Fibroblast of skin of left quadriceps (primary cell): ENCODE measurements around the gene GTF2A2.
"Not testable (repeated sequence)": the region's sequence is repeated elsewhere in the genome, so short reads cannot be mapped to it uniquely, and the experiment has no call there.

Source experiments
- DNase-seq, 2 experiments: peaks; one replicate each; pipeline ENCODE4 v3.0.0-alpha.2; 2013; ENCODE audit warnings: low read depth in 2 of 2

The GTF2A2 gene

DNA sequence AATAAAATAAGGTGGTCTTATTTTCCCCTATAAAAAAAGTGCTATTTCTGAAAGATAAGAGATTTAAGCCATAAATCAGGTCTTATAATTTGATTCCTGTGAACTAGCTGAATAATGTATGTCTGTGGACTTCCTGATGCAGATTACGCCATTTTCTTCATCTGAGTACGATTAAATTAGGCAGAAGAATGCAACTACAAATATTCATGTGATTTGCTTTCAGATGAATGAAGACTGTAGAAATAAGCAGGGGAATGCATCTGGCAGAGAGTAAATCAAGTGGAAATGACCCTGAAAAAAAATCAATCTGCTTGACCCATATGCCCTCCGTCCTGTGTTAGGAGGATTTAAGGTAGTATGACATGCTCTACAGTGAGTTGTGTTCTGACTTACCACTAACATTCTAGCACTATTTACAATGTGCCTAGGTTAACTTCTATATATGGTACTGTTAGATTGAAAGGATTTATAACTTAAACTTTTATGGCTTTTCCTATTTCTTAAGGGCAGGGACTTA lies 17.1 kb upstream of the GTF2A2 start:
- no peak for DNase-seq

DNA sequence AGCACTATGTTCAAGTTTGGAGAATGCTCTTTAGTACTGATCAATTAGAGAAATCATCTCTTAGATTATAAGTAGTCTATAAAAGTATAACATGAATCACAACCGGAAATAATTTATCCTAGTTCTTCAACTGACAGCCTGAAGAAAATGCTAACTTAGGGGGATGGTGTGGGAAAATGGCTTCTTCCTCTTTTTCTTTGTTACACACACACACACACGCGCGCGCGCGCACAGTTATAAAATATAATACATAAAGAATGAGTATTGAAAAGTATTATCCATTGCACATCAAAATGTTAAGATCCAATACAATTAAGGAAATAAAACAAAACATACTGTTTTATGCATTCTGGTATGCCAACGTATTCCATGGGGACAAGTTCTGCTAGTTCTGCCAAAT lies 11.2 kb upstream of the GTF2A2 start:
- no peak for DNase-seq

DNA sequence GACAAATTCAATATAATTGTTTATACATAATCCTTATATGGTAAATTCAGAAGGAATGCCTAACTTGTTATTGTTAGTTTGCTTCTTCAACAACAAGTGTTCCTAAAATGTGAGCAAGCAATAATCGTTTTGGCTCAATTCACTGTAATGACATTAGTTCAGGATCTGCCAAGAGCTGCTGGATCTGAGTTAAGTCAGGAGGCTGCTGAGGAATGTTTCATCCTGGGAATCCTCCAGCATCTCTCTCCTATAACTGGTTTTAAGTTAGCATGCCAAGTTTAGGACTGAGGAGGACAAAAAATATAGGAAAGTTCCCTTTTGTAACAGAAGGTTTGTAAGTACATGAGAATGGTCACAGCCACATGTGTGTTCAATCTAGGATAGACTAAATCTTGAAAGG lies 4.9 kb upstream of the GTF2A2 start:
- DNase-seq: no peak

DNA sequence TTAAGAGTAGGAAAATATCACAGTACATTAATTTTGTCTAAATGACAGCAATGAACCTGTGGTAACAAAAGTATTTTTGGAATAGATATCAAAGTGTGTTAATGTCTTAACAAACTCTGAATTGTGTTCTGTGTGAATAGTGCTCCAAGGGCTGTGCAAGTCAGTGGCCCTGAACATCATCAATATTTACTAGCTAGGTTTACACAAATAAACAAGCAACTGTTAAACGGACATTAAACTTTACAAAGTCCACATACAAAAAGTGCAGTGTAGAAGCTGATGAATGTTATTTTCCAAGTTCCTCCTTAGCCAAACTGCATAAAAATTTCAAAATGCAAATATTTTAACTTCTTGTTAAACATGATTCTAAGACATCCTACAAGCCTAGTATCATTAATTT lies 2.1 kb upstream of the GTF2A2 start:
- DNase-seq: no peak

DNA sequence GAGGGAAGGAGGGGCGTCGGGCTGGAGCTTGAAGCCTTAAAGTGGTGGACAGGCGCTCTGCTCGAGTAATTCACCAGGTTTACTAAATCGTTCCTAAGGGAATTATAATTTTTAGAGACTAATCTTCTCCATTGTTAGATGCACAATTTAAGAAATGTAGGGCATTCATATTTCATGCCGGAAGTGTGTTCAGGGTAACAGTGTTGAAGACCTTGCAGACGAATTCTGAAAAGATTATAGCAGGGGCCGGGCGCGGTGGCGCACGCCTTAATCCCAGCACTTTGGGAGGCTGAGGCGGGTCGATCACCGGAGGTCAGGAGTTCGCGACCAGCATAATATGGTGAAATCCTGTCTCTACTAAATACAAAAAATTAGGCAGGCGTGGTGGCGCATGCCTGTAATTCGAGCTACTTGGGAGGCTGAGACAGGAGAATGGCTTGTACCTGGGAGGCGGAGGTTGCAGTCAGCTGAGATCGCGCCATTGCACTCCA lies 365 bp upstream of the GTF2A2 start:
- no peak for DNase-seq

DNA sequence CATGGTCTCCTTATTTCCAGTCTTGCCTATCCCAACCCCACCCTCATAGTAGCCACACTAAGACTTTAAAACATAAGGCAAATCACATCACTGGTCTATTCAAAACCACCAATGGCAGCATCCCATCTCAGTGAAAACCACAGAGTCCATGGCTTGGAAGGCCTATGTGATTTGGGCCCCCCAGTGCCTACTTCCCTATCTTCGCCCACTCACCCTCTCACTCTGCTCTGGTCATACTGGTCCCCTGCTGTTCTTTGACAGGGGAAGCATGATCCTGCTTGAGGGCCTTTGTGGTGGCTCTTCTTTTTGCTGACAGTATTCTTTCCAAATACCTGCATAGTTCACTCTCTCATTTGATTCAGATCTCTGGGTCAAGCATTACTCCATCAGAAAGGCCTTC lies 3.3 kb downstream of the GTF2A2 start:
- DNase-seq: no peak

DNA sequence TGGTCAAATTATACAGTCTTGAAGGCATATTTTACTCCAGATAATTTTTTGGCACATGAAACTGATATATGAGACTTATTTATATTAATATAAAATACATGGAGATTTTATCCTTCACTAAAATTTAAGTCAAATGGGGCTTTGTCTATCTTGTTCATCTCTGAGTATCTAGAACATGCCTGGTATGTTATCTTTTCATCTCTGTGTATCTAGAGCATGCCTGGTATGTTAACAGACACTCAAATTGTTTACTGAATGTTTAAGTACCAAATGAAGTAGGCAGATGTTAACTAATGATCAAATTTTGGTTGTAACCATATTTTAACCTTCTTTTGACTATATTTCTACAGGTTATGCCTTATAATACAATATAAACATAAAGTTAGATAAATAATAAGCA lies 7.7 kb downstream of the GTF2A2 start:
- DNase-seq: no peak

DNA sequence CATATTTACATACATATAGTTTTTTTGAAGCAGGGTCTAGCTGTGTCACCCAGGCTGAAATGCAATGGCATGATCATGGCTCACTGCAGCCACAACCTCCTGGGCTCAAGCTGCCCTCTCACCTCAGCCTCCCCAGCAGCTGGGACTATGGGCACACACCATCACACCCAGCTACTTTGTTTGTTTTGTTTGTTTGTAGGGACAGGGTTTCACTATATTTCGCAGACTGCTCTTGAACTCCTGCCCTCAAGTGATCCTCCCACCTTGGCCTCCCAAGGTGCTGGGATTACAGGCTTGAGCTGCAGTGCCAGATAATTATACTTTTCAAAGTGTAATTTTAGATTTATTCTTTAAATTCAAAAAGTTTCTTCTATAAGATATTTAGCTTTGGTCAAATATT lies 10.2 kb downstream of the GTF2A2 start:
- DNase-seq: no peak

DNA sequence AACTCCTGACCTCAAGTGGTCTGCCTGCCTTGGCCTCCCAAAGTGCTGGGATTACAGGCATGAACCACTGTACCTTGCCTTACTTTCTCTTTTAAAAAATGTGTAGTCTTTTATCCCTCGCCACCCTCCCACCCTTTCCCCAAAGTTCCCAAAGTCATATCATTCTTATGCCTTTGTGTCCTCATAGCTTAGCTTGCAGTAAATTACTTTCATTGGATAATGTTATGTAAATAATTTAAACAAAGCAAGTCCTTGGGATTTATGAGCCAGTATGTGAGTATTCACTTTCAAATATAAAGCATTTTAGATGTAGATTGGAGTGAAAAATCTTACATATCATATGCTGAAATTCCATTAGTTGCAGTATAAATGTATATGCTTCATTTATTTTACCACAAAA lies 11.0 kb downstream of the GTF2A2 start:
- no peak for DNase-seq

DNA sequence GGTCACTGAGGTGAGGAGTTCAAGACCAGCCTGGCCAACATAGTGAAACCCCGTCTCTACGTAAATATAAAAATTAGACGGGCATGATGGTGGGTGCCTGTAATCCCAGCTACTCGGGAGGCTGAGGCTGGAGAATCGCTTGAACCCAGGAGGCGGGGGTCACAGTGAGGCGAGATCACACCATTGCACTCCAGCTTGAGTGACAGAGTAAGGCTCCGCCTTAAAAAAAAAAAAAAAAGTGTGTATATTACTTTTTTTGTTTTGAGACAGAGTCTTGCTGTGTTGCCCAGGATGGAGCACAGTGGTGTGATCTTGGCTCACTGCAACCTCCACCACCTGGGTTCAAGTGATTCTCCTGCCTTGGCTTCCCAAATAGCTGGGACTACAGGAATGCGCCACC lies 11.5 kb downstream of the GTF2A2 start:
- DNase-seq: not testable (repeated sequence)

DNA sequence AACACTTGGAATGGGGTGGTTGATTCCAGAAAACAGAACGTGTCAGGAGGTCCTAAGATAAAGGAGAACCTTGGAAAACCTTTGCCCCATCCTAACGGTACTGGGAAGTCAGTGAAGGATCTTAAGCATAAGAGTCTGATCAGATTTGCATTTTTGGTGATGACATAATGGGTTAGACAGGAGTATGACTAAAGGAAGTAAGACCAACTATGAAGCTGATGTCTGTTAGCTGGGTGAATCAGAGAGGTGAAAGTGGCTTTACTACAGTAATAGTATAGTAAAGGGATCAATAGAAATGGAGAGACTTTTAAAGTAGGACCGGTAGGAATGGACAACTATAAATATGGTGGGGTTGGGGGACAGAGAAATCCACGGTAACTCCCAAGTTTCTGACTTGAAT lies 12.6 kb downstream of the GTF2A2 start:
- DNase-seq: no peak

DNA sequence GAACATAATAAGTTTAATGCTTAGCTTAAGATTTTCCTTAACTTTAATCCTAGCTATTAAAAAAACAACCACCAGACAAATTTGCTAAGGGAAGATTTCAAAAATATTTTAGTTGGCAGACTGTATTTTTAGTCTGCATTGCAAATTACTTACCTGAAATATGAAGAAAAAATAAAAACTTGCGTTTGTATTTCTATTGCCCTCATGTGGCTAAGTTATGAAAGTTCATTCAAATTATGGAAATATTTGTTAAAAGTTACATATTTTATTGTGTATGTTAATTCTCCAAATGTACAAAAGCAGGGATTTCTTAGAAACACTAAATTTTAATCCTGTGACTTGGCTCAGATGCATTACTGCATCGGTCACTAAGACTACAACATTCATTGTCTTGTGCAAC lies 15.0 kb downstream of the GTF2A2 start:
- no peak for DNase-seq

DNA sequence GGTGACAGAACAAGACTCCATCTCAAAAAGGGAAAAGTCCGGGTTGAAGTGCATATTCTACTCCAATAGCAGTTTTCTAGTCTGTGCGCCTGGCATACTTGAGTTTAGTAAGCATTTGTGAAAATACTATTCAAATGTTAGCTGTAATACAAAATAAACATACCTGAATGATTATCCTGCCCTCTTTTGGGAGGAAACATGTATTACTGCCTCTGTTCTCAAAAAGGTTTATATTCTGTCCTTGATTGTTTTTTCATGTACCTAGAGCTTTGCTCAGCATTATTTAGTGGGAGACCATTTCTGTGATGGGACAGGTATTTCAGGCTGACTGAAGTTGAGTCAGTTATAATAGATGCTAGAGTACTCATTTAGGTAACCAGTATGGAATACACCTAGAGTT lies 19.8 kb downstream of the GTF2A2 start:
- not testable (repeated sequence) for DNase-seq

DNA sequence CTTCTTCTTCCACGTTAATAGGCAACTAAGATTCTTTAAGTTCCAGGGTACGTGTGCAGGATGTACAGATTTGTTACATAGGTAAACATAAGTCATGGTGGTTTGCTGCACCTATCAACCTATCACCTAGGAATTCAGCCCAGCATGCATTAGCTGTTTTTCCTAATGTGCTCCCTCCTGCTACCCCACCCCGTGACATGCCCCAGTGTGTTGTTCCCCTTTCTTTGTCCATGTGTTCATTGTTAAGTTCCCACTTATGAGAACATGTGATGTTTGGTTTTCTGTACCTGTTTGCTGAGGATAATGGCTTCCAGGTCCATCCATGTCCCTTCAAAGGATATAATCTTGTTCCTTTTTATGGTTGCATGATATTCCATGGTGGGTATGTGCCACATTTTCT lies 21.1 kb downstream of the GTF2A2 start:
- DNase-seq: no peak

DNA sequence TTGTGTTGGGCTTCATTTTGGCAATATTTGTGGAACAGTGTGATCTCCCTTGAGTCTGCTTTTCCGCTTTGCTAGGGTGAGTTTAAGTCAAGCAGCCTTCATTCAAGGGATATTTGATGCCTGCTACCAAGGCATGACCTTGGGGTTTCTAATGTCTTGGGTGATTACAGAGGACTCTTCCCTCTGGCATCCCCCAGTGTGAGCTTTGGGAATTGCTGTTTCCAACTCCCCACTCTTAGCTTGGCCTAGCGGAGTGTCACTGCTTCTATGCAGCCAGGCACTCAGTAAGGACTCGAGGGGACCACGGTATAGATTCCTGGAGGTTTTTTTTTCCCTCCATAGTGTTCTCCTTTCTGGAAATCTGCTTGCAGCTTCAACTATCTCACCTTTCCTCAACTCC lies 24.6 kb downstream of the GTF2A2 start:
- no peak for DNase-seq

DNA sequence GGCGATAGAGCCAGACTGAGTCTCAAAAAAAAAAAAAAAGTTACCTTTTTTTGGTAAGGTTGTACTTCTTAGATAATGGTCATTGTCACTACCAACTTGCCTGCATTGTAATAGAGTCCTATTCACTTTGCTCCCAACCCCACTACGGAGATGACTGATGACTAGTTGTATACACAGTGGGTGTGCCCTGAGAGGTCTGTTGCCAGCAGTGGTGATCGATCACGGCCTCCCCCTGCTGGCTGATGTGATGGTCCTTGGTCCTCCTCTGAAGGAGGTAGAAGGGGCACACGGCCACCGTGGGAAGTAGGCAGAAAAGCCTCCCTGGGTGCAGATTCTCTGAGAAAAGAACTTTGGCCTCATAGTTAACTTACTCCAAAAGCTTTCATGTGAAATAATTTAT lies 35.0 kb downstream of the GTF2A2 start:
- peak in 1 of 2 experiments; percentile 7 for DNase-seq

DNA sequence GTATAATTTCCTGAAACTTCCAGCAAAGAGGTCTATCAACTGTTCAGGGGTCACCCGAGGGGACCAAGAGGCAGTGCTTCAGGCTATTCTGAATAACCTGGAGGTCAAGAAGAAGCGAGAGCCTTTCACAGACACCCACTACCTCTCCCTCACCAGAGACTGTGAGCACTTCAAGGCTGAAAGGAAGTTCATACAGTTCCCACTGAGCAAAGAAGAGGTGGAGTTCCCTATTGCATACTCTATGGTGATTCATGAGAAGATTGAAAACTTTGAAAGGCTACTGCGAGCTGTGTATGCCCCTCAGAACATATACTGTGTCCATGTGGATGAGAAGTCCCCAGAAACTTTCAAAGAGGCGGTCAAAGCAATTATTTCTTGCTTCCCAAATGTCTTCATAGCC lies 38.9 kb downstream of the GTF2A2 start:
- no peak for DNase-seq

DNA sequence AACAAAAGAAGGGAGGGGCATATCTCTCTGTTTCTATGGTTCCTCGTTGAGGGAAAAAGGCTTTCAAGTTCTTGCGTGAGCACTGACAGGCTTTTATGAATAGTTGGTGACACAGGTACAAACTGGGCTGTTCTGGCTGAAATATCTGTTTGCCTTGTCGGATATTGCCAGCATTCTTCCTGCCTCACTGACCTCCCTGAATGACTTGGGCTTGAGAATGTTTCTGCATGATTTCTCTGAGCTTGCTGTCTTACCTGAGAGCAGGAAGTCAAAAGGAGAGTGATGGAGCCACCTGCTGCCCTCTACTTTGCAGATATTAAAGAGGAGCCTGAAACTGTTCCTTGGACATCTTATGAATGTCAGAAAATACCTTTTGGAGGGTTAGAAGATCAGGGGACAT lies 40.9 kb downstream of the GTF2A2 start:
- no peak for DNase-seq

DNA sequence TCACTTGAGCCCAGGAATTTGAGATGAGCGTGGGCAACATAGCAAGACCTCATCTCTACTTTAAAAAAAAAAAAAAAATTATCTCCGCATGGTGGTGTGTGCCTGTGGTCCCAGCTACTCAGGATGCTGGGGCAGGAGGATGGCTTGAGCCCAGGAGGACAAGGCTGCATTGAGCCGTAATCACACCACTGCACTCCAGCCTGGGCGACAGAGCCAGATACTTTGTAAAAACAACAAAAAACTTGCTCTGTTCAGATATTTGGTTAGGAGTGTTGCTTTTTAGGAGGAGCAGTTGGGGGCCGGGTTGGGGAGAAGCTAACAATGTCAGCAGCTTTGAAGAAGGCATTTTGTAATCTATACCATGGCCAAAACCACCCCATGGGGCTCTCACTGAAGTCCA lies 41.7 kb downstream of the GTF2A2 start:
- no peak for DNase-seq

DNA sequence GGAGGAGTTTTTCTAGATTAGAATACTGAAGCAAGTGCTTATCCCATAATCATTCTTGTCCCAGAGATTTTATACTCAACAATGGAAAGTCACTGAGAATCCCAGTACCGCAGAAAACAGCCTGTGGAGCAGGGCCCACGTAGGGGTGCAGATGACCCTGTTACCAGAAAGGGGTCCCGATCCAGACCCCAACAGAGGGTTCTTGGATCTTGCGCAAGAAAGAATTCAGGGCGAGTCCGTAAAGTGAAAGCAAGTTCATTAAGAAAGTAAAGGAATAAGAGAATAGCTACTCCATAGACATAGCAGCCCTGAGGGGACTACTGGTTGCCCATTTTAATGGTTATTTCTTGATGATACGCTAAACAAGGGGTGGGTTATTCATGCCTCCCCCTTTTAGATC lies 43.2 kb downstream of the GTF2A2 start:
- DNase-seq: no peak

DNA sequence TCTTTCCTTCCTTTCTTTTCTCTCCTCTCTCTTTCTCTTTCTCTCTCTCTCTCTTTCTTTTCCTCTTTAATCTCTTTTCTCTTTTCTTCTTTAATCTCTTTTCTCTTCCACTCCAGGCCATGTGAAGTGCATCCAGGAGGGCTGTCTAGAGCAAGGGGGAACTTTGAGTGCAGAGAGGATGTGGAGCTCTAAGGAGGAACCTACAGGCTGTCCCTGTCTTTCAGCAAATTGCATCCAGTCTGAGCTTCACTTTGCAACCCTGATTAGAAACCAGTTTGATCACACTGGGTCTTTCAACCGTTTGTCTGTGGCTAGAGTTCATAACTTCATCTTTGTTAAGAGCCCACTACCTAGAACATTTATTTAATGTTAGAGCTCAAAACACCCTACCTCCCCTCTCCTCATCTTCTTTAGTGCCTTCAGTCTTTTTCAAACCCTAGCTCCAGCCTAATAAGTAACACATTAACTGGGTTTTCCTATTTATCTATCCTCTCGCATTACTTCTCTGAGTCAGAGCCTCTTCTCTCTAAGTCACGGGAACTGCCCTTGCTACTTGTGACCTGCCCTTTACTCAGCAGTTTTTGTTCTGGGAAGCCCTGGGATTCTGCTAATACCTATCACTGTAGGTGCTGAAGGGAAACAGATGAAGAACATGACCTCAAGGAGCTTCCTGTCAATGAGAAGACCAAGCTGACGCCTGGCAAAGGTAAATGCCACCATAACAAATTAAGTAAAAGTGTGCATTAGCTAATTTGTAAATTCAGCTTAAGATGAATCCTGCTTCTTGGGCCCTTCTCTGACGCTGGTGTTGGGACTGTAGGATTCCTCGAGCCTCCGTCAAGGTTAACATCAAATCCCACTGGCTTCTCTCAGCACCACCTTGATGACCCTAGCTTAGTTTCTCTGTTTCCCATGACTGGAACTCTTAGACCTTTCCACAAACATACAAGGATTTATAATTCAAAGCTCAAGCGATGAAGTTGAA lies 45.7 kb downstream of the GTF2A2 start, which contains the start of gene GCNT3:
Gene GCNT3 (plus strand): TSS at position 508 of the 985 bp plus-strand sequence. CDS start 6,456 bp downstream, outside the sequence.
- DNase-seq: no peak

DNA sequence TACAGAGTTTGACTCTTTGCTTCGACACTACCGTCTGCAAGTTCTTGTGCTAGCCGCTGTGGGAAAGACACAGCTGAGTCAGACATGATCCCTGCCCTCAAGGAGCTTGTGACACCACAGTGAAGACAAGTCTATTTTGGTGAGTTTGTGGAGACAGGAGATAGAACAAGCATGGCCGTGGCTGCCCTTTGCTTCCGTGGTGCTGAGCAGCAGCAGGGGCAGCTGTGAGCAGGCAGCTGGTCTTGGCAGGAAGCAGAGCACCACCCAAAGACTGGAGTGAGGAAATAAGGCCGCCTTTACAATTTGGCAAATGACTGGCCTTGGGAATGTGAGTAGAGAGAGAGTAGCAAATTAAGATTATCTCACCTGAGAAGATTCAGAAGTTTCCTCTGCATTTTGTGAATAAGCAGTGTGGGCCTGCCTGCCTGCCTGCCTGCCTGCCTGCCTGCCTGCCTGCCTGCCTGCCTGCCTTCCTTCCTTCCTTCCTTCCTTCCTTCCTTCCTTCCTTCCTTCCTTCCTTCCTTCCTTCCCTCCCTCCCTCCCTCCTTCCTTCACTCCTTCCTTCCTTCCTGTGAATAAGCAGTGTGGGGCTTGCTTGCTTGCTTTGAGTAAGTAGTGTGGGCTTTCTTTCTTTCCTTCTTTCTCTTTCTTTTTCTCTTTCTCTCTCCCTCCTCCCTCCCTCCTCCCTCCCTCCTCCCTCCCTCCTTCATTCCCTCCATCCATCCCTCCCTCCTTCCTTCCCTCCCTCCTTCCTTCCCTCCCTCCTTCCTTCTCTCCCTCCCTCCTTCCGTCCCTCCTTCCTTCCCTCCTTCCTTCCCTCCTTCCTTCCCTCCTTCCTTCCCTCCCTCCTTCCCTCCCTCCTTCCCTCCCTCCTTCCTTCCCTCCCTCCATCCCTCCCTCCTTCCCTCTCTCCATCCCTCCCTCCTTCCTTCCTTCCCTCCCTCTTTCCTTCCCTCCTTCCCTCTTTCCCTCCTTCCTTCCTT lies 47.3 kb downstream of the GTF2A2 start:
- no peak for DNase-seq
